HG03139 (cell line): ENCODE results near the gene NOC3L.
"Not testable (repeated sequence)": the region's sequence is repeated elsewhere in the genome, so short reads cannot be mapped to it uniquely, and the experiment has no call there.

Experiments
- ATAC-seq: cut with Tn5 transposase; IDR thresholded peaks from one replicate; pipeline ENCODE4 v1.9.1; 2021; ENCODE audit not compliant: unreplicated experiment

Gene NOC3L

GRCh38 chr10:94364482-94364881 is 1.7 kb upstream of the NOC3L start:
- ATAC-seq = no peak

GRCh38 chr10:94363251-94363565 is 469 bp upstream of the NOC3L start:
- ATAC-seq = peak; percentile 19

- ATAC-seq = no peak
Measured at GRCh38 chr10:94361171-94361794, 1.5 kb downstream of the NOC3L start.

- ATAC-seq = no peak
Measured at GRCh38 chr10:94358480-94358879, 4.3 kb downstream of the NOC3L start.

- ATAC-seq = no peak
Measured at GRCh38 chr10:94357193-94357592, 5.5 kb downstream of the NOC3L start.

GRCh38 chr10:94355841-94356240 is 6.9 kb downstream of the NOC3L start:
- no peak for ATAC-seq

- ATAC-seq = no peak
Measured at GRCh38 chr10:94353336-94353735, 9.4 kb downstream of the NOC3L start.

GRCh38 chr10:94351089-94351488 is 11.7 kb downstream of the NOC3L start:
- ATAC-seq = no peak

- not testable (repeated sequence) for ATAC-seq
Measured at GRCh38 chr10:94350500-94350899, 12.2 kb downstream of the NOC3L start.

- ATAC-seq = no peak
Measured at GRCh38 chr10:94349327-94349726, 13.4 kb downstream of the NOC3L start.

GRCh38 chr10:94344522-94345122 is 18.1 kb downstream of the NOC3L start:
- peak; percentile 91 for ATAC-seq

- no peak for ATAC-seq
Measured at GRCh38 chr10:94343151-94343550, 19.6 kb downstream of the NOC3L start.

GRCh38 chr10:94334857-94335256 is 27.9 kb downstream of the NOC3L start:
- ATAC-seq = no peak

- ATAC-seq = no peak
Measured at GRCh38 chr10:94333051-94333450, 29.7 kb downstream of the NOC3L start.

- no peak for ATAC-seq
Measured at GRCh38 chr10:94328613-94329012, 34.1 kb downstream of the NOC3L start.

GRCh38 chr10:94327649-94328048 is 35.1 kb downstream of the NOC3L start:
- ATAC-seq = no peak

GRCh38 chr10:94324609-94325233 is 38.0 kb downstream of the NOC3L start:
- ATAC-seq = no peak

GRCh38 chr10:94320285-94320914 is 42.3 kb downstream of the NOC3L start:
- no peak for ATAC-seq

- ATAC-seq = no peak
Measured at GRCh38 chr10:94316560-94316959, 46.2 kb downstream of the NOC3L start.

- no peak for ATAC-seq
Measured at GRCh38 chr10:94315975-94316464, 46.7 kb downstream of the NOC3L start.

- no peak for ATAC-seq
Measured at GRCh38 chr10:94315024-94315451, 47.7 kb downstream of the NOC3L start.

- no peak for ATAC-seq
Measured at GRCh38 chr10:94310369-94310768, 52.4 kb downstream of the NOC3L start.
